Subcutaneous adipose tissue (tissue), 4 donors: Measurements from ENCODE around the gene VARS2. TPM values are rescaled to one million over a fixed set of nuclear protein-coding genes. Genes with fewer than 3 reads are reported as not detected.

Source experiments
- total RNA-seq, 4 donors: library from RNA; depleted of rRNA; stranded (reverse); fragments of >200 nt; gene quantifications; one replicate each; pipeline ENCODE4 v1.1.0, GENCODE V29; 2016
- TF ChIP-seq, protein P1 (sequence below): fragments of 450-650 bp; IDR thresholded peaks from one replicate; pipeline ENCODE4 v1.5.1; 2016; ENCODE audit warnings: low read depth, mild to moderate bottlenecking, control low read depth, antibody characterized with exemption, moderate library complexity

VARS2 gene
- total RNA-seq, 4 donors from 2014 or later = 9.1 to 40.3 (median 10.8) TPM

DNA sequence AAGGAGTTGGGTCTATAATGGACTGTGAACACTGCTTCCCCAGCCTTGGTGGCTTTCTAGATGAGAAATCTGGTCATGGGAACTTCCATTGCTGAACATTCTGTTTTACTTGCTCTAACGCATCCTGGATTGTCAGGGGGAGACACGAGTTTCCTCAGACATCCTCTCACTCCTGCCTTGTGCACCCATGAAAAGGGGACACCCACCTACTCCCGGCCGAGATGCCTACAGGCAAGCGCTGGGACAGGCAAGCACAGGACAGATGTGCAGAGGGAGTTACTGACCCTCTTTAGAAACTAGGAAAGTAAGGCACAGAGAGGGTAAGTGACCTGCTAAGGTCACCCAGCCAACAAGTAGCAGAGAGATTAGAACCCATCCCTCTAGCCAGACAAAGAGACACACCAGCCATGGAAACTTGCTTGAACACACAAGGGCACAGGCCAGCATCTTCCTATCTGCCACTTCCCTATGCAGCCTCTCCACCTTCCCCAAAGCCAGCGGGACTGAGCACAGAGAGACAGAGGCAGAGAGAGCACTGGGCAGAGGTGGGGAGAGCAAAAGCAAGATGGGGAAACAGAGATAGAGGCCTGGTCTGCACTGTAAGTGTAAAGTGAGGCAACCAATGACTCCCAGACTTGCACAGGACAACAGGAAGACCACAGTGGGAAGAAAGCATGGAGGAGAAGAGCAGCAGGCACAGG is 18.8 kb downstream of the VARS2 start:
- TF ChIP-seq, protein P1, sequence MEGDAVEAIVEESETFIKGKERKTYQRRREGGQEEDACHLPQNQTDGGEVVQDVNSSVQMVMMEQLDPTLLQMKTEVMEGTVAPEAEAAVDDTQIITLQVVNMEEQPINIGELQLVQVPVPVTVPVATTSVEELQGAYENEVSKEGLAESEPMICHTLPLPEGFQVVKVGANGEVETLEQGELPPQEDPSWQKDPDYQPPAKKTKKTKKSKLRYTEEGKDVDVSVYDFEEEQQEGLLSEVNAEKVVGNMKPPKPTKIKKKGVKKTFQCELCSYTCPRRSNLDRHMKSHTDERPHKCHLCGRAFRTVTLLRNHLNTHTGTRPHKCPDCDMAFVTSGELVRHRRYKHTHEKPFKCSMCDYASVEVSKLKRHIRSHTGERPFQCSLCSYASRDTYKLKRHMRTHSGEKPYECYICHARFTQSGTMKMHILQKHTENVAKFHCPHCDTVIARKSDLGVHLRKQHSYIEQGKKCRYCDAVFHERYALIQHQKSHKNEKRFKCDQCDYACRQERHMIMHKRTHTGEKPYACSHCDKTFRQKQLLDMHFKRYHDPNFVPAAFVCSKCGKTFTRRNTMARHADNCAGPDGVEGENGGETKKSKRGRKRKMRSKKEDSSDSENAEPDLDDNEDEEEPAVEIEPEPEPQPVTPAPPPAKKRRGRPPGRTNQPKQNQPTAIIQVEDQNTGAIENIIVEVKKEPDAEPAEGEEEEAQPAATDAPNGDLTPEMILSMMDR = no peak

DNA sequence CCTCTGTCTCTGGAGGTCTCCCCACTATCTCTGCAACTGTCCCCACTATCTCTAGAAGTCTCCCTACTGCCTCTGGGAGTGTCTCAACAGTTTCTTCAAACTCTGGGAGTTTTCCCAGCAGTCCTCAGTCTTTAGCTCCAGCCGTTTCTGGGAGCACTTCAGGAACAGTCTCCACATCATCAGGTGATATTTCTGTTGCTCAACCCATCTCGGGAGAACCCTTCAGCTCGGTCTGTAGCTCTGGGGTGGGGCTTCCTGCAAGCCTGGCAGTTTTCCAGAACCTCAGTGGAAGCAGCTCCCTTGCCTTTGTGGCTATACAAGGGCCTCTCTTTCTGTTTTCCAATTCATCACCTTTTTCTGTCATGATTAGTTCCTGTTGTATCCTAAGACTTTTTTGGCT is 21.0 kb downstream of the VARS2 start:
- TF ChIP-seq, protein P1 = no peak

DNA sequence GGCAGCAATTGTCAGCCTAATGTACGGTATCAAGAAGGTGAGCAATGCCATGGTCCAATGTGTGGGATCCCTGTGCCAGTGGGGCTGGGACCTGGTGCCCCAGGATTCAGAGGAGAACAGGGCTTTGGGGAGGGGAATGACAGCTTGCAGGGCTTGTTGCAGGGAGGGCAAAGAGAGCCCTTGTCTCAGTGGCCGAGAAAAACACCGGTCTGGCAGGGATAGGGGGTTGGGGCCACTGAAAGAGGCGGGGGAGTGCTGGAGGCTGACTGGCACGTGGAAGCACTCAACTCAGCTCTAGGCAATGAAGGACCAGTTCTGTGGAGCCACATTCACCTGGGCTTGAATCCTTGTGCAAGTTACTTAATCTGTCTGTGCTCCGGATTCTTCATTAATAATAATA is 23.2 kb downstream of the VARS2 start:
- TF ChIP-seq, protein P1 = no peak

DNA sequence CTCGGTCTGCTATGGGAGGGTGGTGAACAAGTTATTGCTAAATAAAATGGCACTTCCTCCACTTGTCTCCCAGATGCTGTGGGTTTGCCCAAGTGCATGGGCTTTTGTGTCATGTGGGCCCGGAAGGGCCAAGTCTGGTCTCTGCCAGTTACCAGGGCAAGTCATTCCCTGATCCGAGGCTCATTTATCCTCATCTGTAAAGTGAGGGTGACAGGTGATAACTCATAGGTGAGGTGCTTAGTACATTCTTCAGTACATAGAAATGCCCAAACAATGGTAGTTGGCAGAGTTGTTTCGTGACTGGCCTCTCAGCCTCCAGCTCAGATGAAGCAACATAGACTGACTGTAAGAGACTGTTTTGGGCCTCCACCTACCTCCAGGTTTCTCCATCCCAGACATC is 24.7 kb downstream of the VARS2 start:
- TF ChIP-seq, protein P1 = no peak

DNA sequence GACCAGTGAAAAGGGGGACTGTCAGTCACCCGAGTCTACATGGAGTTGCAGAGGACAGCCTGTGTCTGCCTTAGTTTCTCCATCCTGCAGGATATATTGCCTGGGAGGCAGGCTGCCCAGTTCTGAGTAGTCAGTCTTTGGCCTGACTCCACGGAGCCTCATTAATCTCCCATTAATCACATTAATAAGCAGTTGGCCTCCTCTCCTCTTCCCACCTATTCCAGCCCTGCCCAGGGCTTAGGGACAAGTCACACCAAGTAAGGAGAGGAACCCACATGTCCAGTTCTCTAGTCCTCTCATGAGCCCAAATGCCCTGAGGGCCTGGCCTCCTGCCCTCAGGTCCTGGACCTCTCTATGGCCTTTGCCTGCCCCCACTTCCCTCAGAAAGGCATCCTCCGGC is 25.4 kb downstream of the VARS2 start:
- TF ChIP-seq, protein P1 = no peak

DNA sequence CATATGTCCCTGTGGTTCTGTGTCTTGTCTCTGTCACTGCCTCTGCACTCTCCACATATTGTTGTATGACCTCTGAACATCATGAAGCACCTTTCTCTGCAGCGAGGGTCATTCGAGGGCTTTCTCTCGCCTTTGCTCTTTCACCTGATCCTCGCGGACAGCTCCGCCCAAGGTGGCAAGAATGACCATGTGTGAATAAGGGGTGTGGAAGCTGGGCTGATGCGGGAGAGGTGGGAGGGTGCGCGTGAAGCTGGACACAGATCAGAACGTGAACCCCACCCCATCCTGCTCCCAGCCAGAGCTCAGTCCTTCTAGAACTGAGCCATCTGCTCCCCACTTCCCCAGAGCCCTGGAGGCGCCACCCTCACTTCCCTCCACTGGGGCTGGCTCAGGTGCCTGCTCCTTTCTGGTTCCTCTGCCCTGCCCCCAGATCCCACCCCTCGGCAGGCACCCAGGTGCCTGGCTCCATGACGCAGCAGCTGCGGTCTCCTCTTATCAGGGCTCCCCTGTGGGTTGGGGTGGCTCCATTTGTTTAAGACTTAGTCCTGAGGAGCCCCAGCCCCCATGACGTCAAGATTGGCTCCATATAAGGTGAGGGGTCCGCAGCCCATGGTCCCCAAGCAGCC is 26.4 kb downstream of the VARS2 start, which contains the start of gene MUCL3:
MUCL3 (plus strand) TSS at position 613 of the 626 bp plus-strand sequence. CDS start 27 bp downstream, outside the sequence.
- TF ChIP-seq, protein P1 = no peak

DNA sequence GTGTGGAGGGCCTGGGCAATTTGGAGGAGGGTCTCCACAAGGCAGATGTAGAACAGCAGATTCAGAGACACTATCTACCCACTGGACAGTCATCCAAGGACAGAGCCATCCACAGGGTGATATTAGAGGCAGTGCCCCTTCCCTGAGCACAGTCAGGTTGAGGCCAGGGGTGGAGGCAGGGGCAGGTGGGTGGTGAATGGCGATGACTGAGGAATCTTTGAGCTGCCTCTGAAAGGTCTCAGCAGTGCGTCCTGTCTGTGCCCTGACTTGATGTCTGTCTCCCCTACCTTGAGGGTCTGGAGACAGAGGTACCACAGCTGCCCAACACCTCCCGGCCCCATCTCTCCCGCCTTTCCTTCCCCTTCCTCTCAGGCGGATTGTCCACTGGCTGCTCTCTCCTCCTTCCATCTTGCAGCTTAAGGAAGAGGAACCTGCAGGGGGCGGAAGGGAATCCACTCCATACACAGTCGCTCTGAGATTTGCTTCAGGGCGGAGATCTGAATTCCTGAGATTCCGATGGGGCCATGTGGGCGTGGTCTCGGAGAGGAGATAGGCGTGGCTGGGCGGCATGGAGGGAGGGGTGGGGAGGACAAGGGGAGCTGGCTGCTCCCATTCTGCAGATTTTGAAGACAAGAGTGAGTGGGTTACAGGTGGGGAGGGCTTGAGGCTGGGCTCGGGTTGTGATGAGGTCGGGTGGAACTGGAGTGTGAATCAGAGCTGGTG is 28.5 kb downstream of the VARS2 start:
- TF ChIP-seq, protein P1 = no peak
